GM19025 (cell line): ENCODE data around the gene VSIG8.

Experiments used
- ATAC-seq: cut with Tn5 transposase; IDR thresholded peaks from one replicate; pipeline ENCODE4 v1.9.1; 2021; ENCODE audit warnings: mild to moderate bottlenecking, low read depth, moderate library complexity; ENCODE audit not compliant: unreplicated experiment

VSIG8 gene

DNA sequence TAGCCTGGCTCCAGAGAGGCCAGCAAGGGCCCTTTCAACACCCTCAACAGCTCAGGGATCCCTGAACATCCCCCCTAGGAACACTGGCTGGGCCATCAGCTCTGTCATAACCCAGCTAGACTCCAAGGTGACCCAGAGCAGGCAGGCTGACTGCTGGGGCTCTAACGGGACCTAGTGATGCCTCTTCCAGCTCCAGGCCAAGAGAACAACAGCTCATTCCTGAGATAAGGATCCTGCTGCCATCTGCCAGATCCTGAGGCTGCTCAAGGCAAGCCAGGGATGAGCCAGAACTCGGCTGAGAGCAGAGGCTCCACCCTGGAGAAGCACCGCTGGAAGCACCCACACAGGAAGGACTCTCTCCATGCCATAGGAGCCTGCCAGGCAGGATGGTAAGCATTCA is 2.0 kb downstream of the VSIG8 start:
- no peak for ATAC-seq

DNA sequence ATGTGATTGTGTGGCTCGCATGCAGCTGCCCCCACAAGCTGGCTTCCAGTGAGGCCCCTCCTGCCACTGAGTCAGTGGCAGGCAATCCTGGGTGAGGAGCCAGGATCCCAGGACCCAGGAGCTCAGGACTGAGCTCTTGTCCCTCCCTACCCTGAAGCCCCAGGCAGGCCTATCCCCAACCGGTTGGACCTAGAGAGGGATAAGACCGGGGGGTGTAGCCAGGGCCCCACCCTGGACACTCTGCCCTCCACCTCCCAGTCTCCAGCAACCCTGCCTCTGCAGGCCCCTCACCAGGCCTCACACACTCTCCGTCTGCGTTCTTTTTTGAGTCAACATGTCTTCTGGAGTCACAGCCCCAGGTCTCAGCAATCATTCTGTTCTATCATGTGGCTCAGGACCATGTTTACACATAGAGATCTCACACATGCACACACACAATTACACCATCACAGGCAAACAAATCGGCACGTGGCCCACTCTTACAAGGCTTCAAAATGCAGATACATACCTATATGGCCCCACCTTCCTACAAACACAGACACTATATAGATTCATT is 2.6 kb downstream of the VSIG8 start:
- no peak for ATAC-seq

DNA sequence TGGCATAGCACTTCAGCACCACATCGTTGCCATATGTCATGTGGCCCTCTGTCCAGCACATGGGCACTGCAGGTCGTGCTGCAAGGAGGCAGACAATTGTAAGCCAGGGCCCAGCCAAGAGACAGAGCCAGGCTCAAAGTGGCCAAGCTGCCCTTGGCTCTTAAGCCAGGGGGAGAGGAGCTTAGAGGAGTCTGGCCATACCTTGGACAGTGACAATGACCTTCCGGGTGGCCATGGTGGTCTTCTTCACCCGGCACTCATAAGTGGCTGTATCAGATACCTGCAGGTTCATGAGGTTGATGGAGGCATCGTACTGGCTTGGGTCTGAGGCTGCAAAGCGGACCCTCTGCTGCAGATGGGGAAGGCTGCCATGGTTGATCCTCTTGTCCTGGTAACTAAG is 4.6 kb downstream of the VSIG8 start:
- ATAC-seq = no peak

DNA sequence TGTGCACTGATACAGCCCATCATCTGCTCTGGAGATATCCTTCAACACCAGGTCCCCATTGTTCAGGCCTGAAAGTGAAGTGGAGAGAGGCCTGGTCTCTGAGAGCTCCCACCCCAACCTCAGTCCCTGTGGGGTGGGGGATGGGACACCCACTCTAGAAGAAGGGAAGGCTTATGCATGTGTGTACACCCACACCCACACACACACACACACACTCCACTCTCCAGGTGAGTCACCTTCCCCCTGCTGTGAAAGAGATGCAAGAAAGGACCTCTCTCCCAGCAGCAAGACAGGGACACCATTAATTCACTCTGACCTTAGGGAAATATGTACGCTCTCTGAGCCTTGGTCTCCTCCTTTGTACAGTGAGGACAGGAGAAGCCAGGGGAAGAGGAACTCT is 5.9 kb downstream of the VSIG8 start:
- no peak for ATAC-seq

DNA sequence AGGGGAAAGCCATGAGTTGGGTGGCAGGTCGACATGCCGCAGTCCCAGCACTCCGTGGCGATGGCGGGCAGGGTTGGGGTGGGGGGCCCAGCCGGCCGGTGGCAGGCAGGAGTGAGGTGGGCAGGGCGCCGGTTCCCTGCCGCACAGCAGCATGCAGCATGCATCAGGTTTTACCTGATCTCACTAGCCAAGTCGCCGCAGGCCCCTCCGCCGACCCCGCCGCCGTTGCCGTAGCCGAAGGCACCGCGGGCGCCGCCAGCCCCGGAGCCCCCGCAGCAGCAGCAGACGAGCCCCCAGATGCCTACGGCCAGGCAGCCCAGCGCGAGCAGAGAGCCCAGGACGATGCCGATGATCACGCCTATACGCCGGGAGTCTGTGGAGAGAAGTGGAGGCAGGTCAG is 6.7 kb downstream of the VSIG8 start:
- no peak for ATAC-seq

DNA sequence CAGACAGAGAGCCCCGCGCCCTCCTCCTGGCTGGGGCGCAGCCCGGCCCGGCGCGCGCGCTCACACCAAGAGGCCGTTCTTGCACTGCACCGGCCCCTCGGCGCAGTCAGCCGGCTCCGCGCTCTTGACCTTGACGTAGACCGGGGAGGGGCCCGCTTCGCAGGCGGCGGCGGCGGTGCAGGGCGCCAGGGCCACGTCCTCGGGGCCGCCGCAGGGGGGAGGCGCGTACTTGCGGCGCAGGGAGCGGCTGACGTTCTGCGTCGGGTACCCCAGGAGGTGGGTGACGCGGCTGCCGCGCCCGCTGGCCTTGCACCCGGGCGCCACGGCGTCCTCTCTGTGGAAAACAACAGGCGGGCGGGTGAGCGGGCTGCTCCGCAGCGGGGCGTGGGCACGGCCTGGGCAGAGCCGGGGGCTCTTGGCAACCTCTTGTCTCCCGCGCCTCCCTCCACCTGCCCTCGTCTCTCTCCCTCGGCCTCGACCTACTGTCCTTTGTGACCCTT is 7.7 kb downstream of the VSIG8 start:
- peak; percentile 73 for ATAC-seq

DNA sequence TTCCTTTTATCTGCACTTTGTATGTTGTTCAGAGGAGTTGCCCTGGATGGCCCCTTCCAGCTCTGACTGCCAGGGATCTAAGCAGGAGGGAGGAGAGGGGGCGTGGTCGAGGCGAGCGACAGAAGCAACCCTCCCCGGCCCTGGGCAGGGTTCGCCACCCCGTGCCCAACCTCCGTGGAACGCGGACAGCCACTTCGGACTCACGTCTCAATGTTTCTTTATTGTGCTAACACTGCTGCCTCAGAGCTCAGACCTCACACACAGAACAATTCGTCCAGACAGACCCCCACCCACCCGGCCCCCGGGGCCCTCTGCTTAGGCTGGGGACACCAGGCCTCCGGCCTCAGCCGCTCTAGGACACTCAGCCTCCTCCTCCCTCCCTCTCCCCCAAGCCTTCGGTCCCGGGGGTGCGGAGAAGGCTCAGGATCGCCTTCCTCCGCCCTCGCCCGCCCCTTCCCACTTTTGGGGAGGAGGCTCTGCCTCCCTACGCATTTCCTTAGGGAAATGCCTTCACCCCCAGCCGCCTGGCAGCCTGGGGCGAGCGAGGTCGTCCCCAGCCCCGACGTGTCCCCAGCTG is 8.3 kb downstream of the VSIG8 start:
- ATAC-seq = no peak

DNA sequence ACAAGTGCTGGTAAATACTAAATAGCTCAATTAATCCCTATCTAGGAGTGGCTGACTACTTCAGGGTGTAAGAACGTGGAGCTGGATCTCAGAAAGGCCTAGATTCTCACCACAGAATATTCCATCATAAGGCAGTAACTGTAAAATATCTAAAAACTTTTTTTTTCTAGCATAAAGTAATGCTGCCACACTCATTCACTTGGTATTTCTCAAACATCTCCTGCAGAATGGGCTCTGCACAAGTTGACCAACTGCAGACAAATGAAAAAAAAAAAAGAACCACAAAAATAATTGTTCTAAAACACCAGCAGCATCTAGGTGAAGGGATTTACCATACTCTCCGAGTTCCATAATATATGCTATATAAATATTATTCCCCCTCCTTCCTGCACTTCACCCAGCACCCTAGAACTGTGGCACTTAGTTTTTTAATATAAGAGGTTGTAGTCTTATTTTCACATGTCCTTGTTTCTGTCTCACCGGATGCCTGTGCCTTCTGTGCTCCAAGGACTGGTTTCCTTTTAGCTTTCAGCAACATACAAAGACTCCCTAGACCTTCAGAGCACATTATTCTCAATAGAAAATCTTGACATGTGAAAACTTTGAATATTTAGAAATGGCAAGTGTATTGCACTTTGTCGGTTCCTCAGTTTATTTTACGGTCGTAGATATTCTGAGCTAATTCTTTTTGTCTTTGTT is 8.9 kb downstream of the VSIG8 start:
- ATAC-seq = no peak

DNA sequence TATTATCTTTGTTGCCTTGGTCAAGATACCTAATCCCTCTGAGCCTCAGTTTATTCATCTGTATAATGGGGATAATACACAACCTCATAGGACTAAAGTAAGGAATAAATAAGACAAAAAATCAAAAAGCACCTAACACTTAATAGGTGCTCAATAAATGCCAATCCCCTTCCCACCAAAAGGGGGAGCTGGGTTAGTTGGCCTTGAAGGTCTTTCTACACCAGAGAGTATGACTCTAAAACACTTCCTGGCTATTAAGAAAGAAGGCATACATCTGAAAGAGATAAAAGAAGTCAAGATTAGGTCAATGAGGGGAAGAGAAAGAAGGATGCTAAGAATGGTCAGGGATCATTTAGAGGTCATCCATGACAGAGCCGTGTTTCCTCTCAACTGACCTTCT is 11.1 kb downstream of the VSIG8 start:
- ATAC-seq = no peak

DNA sequence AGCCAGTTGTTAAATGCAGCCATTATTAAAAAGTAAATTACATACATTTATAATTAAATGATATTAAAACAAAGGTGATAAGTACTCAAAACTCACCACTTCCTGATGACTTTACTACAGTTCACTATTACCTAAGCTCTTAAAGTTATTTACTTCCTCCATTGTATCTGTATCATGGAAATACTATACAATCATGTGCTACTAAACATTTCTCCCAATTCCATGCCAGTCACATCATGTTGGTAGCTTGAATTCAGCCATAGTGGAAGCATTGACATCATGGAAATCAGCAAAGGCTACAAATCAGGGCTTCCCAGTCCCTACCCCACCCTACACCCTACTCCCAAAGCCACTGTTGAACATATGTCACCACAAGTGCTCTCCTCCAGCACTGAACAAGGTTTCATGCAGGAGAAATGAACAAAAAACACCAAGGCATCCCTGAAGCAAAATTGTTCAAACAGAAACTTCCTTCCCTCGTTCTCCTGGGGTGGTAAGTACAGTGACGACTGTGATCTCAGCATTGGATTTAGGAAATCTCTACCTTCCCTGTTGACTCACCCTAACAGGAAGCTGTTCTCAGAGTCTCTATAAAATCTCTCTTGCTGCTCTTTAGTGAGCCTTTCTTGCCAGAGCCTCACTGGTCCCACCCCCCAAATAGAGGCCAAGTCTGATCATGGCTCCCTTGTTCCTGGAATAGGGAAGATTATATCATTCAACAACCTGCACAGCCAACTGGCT is 12.7 kb downstream of the VSIG8 start:
- no peak for ATAC-seq

DNA sequence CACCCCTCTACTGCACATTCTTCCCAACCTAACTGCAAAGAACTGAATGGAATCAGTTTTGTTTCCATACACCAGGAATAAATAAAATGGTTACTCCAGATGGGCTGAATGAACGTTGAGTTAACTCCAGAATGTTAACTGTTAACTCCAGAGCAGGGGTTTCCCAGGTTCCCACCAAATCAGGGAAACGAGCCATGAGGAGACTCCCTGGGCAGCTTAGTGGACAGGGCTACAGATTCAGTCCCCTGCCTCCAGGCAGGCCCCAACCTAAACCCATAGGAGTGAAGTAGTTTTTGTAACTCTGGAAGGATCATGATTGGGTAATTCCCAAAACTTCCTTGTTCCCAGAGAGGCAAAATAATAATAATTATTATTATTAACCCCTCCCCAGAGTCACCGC is 14.1 kb downstream of the VSIG8 start:
- no peak for ATAC-seq

DNA sequence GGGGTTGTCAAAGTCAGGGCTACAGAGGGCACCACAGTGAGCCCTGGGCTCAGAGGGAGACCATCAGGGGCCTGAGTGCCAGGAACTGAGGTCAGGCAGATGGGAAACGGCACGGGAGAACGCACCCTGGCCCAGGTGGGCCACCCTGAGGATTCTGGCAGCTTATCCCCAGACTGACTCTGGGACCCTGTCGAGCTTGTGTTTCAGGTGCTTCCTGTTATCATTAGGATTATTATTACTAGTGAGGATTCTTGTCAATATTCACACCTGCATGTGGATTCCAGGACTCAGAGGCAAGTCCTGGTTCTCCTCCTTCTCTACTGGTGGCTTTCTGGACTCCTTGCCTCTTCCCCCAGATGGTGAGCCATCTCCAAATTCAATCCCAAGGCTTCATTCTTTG is 15.2 kb downstream of the VSIG8 start:
- ATAC-seq = no peak

DNA sequence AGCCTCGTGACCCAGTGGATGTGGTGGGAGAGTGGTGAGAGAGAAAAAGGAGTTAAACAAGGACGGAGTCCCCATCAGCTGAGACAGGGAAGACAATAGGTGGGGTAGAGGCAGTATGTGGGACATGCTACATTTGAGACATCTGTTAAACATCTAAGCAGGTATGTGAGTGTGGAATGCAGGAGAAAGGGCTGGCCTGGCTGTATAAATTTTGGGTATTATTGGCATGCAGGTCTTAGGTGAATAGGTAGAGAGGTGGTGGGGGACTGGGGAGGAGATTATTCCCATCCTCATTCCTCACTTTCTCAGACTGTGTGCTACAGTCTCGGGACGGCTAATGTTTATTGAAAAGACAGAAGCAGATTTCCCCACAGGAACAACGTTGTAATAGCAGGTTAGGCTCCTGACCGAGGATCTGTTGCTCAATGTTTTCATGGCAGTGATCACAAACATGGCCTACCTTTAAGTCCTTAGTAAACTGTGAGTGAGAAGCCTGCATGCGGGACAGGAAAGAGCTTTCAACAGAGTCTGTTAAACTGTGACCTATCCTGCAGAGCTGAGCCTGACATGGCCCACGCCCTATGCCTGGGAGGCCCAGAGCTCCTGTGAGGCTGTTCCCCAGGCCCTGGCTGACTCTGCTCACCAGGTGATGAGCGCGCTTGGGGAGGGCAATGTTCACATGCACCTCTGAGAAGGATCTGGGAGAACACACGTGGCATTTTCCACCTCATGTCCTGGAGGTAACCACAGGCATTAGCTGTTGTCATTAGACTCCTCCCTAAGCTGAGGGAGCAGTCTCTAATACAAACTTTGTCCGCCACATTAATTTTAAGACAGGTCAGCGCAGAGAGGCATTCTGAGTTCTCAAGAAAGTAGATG is 16.5 kb downstream of the VSIG8 start:
- ATAC-seq = no peak

DNA sequence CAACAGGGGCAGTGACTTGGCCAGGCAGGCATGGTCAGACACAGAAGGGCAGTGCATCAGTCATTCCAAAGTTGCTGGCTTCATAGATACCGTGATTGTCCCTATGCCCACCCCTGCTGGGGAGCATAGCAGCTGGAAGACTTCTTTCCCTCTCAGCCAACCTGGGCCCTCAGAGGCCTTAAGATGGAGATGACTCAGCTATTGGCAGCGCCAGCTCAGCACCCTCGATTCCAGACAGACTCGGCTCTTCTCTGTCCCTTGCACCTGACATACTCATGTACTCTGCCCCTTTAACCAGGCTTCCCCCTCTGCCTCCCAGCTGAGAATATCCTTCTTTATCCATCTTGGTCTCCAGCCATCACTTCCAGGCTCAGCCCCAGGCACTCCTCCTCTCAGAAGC is 19.0 kb downstream of the VSIG8 start:
- no peak for ATAC-seq

DNA sequence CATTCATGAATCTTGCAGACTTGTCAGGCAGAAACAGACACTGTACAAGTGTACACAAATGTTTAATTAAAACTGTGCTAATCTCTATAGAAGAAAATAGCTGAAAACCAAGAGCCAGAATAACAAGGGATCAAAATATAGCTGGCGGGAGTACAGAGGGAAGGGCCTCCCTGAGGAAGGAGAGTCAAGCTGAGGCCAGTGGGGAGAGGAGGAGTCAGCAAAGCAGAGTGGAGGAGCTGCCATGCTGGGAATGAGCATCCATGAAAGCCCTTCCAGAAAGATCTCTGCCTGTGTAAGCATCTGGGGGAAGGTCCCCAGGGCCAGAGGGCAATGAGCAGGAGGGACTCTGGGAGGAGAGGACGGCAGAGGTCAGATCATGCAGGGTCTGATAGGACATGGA is 20.7 kb downstream of the VSIG8 start:
- no peak for ATAC-seq

DNA sequence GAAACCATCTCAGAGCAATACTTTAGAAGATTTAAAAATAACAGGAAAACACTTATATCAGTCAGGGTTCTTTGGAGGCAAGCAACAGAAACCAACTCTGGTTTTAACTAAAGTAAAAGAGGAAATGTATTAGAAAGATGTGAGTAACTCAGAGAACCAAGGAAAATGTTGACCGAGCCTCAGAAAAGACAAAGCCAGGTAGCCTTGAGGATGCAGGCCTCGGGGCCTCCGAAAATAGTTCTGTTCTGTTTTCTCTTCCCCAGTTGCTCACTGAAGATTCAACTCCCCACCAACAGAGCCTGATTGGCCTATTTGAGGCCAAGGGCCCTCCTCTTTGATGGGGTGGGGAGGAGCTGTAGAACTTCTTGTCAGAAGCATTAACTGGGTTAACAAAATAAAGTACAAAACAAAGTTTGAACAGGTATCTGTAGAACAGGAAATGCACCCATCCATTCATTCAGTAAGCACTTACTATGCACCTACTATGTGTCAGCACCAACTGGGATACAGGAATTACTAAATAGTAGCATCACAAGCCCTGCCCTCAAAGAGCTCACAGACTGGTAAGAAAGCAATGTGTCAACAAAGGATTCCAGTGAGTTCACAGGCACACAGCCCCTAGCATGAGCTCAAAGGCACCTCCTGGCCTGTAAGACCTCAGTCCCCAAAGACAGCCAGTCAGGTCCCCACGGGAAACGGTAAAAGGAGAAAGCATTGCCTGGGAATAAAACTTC is 23.2 kb downstream of the VSIG8 start:
- peak; percentile 56 for ATAC-seq

DNA sequence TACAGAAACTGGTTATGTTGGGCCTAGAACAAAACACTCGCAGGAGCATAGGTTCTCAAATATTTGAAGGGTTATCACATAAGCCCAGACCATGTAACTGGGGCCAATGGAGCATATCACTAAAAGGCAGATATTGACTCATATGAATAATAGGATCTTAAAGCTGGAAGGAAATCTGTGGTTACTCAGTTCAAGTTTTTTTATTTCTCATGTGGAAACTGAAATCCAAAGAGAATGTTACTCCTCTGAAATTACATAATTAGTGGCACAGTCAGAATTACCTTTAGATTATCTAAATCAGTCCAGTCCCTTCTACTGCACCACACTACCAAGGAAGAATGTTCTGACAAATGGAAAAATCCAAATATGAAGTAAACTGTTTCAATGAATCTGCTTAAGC is 23.7 kb downstream of the VSIG8 start:
- ATAC-seq = peak; percentile 34

DNA sequence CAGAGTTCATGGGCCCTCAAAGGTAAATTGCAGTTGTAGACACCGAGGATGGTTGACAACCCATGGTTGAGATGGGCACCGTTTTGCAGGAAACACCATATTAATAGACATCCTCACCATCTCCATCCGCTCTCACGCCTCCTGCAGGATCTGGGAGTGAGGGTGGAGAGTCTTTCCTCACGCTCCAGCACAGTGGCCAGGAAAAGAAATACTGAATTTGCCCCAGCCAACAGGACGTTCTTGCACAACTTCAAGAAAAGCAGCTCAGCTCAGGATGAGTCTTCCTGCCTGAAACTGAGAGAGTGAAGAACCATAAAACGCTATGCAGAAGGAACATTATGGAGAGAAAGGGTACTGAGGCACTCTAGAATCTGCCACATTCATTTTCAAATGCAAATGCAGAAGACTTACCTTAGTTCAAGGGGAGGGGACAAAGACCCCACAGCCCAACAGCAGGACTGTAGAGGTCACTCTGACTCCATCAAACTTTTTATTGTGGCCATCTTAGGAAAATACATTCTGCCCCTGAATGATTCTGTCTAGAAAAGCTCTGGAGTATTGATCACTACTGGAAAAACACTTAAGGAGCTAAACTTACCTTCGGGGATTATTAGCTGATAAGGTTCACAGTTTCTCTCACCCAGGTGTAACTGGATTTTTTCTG is 26.5 kb downstream of the VSIG8 start:
- ATAC-seq = no peak

DNA sequence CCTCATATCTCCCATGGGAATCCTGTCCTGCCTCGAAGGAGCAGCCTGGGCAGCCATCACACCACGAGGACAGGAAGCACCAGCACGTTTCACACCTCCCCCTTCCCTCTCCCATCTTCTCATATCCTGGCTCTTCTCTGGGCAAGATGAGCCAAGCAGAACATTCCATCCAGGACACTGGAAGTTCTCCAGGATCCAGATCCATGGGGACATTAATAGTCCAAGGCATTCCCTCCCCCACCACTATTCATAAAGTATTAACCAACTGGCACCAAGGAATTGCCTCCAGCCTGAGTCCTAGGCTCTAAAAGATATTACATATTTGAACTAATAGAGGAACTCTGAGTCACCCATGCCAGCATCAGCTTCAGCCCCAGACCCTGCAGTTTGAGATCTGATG is 27.1 kb downstream of the VSIG8 start:
- ATAC-seq = no peak
